ENCODE results near the gene GTF2A1.

- TF ChIP-seq CTCF (IDR thresholded peaks at IDR 0.05; ENCODE audit: low read depth, low read length, missing input control): no peak
- no peak for TF ChIP-seq GABPA (IDR thresholded peaks at IDR 0.05 in 1 of 2, conservative IDR thresholded peaks at IDR 0.05 in 1 of 2)
- TF ChIP-seq REST (IDR thresholded peaks at IDR 0.05): no peak
- no peak for TF ChIP-seq EGR1 (IDR thresholded peaks at IDR 0.05; ENCODE audit: low read depth in 2 of 2)
- no peak for TF ChIP-seq MAX (IDR thresholded peaks at IDR 0.05)
- no peak for TF ChIP-seq RAD21 (IDR thresholded peaks at IDR 0.05)
- no peak for TF ChIP-seq FOXA2 (IDR thresholded peaks at IDR 0.05)
- no peak for TF ChIP-seq SP1 (IDR thresholded peaks at IDR 0.05)
Measured at GRCh38 chr14:81231540-81231939, 10.8 kb upstream of the GTF2A1 start.
